ENCODE results near the gene KIFBP. TPM values are rescaled to one million over a fixed set of nuclear protein-coding genes. Genes with fewer than 3 reads are reported as not detected.
"Not testable (repeated sequence)": the region's sequence is repeated elsewhere in the genome, so short reads cannot be mapped to it uniquely, and the experiment has no call there.

The KIFBP gene, protein sequence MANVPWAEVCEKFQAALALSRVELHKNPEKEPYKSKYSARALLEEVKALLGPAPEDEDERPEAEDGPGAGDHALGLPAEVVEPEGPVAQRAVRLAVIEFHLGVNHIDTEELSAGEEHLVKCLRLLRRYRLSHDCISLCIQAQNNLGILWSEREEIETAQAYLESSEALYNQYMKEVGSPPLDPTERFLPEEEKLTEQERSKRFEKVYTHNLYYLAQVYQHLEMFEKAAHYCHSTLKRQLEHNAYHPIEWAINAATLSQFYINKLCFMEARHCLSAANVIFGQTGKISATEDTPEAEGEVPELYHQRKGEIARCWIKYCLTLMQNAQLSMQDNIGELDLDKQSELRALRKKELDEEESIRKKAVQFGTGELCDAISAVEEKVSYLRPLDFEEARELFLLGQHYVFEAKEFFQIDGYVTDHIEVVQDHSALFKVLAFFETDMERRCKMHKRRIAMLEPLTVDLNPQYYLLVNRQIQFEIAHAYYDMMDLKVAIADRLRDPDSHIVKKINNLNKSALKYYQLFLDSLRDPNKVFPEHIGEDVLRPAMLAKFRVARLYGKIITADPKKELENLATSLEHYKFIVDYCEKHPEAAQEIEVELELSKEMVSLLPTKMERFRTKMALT
- 27.7 and 27.8 TPM in 2 replicates for total RNA-seq
- long read RNA-seq, transcript KIF1BP-201 (7 exons, 2,544 nt), result major isoform, 28 of 31 reads
- long read RNA-seq, partial matches to known transcripts, result 1 of 31 reads
- long read RNA-seq, other reads (novel, unspliced or antisense), result 2 of 31 reads

- Mint-ChIP-seq H3K9me3 (no peaks in the 10 kb centered on the region), H3K4me1 (peaks cover 36% of the 10 kb centered on the region), H3K27me3 (ENCODE audit: low read depth) (no peaks in the 10 kb centered on the region), H3K27ac (ENCODE audit: unreplicated experiment) (peak within 1 kb of the TSS; percentile 98), H3K36me3 (ENCODE audit: low read depth) (no peaks in the 10 kb centered on the region), H3K4me3 (peak within 1 kb of the TSS; percentile 96)
- DNase-seq (ENCODE audit: low read depth, low spot score), result peak; percentile 80
- TF ChIP-seq, protein P1, sequence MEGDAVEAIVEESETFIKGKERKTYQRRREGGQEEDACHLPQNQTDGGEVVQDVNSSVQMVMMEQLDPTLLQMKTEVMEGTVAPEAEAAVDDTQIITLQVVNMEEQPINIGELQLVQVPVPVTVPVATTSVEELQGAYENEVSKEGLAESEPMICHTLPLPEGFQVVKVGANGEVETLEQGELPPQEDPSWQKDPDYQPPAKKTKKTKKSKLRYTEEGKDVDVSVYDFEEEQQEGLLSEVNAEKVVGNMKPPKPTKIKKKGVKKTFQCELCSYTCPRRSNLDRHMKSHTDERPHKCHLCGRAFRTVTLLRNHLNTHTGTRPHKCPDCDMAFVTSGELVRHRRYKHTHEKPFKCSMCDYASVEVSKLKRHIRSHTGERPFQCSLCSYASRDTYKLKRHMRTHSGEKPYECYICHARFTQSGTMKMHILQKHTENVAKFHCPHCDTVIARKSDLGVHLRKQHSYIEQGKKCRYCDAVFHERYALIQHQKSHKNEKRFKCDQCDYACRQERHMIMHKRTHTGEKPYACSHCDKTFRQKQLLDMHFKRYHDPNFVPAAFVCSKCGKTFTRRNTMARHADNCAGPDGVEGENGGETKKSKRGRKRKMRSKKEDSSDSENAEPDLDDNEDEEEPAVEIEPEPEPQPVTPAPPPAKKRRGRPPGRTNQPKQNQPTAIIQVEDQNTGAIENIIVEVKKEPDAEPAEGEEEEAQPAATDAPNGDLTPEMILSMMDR (conservative IDR thresholded peaks at IDR 0.05), result peak; percentile 59
Measured at GRCh38 chr10:68988530-68989316, at the start of gene KIFBP. Gene KIFBP, plus strand, starts transcription at chr10:68988803. Its CDS starts 30 bp downstream, at chr10:68988833.

DNA sequence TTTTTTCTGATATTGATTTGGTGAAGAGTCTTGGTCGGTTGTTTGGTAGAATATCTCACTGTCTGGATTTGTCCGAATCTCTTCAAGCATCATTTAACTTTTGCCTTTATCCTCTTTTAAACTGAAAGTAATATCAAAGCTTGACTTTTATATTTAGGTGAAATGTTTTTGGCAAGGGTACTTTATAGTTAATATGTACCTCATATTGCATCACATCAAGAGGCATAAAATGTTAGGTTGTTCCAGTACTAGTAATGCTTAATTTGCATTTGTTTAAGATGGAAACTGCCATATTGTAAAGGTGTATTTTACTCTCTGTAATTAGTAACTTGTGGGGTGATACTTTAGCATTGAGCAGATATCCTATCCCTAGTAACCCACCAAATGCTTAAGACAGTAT is 49.7 kb upstream of the KIFBP start:
- no peaks in the 10 kb centered on the region for H3K4me1 Mint-ChIP-seq
- peaks cover 2% of the 10 kb centered on the region for H3K36me3 Mint-ChIP-seq (ENCODE audit: low read depth)
- TF ChIP-seq, protein P1 (conservative IDR thresholded peaks at IDR 0.05), result no peak
- no peak overlapping the region for H3K27ac Mint-ChIP-seq (ENCODE audit: unreplicated experiment)
- H3K4me3 Mint-ChIP-seq, result no peak overlapping the region
- H3K27me3 Mint-ChIP-seq (ENCODE audit: low read depth), result no peaks in the 10 kb centered on the region
- H3K9me3 Mint-ChIP-seq, result no peaks in the 10 kb centered on the region
- DNase-seq (ENCODE audit: low read depth, low spot score), result no peak

DNA sequence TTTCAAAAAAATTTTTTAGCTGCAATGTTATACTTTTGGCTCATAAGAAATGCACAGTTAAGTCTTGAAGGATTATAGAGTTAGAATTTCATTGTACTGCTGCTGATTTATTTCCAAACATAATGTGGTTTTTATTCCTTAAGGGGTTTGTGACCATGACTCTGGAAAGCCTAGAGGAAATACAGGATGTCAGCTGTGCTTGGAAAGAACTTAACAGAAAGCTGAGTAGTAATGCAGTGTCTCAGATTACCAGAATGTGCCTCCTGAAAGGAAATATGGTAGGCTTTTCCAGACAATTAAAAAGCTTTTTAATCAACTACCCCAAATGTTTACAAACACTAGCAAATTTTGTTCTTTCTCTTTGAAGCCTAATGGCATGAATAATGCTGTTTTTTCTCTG is 47.7 kb upstream of the KIFBP start:
- H3K27me3 Mint-ChIP-seq (ENCODE audit: low read depth); H3K27ac Mint-ChIP-seq (ENCODE audit: unreplicated experiment); H3K36me3 Mint-ChIP-seq (ENCODE audit: low read depth); H3K4me3 Mint-ChIP-seq; DNase-seq (ENCODE audit: low read depth, low spot score); H3K4me1 Mint-ChIP-seq; H3K9me3 Mint-ChIP-seq: not testable (repeated sequence)

- H3K4me3 Mint-ChIP-seq, result no peak overlapping the region
- peaks cover 2% of the 10 kb centered on the region for H3K4me1 Mint-ChIP-seq
- no peak for DNase-seq (ENCODE audit: low read depth, low spot score)
- no peaks in the 10 kb centered on the region for H3K9me3 Mint-ChIP-seq
- H3K27me3 Mint-ChIP-seq (ENCODE audit: low read depth), result no peaks in the 10 kb centered on the region
- TF ChIP-seq, protein P1 (conservative IDR thresholded peaks at IDR 0.05), result no peak
- no peak overlapping the region for H3K27ac Mint-ChIP-seq (ENCODE audit: unreplicated experiment)
- peaks cover 4% of the 10 kb centered on the region for H3K36me3 Mint-ChIP-seq (ENCODE audit: low read depth)
Measured at GRCh38 chr10:68950598-68950997, 38.0 kb upstream of the KIFBP start.

DNA sequence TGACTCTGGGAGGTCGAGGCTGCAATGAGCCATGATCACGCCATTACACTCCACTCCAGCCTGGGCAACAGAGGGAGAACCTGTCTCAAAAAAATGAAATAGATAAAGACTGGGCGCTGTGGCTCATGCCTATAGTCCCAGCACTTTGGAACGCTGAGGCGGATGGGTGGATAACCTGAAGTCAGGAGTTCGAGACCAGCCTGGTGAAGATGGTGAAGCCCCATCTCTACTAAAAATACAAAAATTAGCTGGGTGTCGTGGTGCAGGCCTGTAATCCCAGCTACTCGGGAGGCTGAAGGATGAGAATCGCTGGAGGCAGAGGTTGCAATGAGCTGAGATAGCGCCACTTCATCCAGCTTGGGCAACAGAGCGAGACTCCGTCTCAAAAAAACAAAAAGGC is 33.7 kb upstream of the KIFBP start:
- no peak overlapping the region for H3K27ac Mint-ChIP-seq (ENCODE audit: unreplicated experiment)
- no peaks in the 10 kb centered on the region for H3K9me3 Mint-ChIP-seq
- peaks cover 4% of the 10 kb centered on the region for H3K36me3 Mint-ChIP-seq (ENCODE audit: low read depth)
- TF ChIP-seq, protein P1 (conservative IDR thresholded peaks at IDR 0.05), result no peak
- no peaks in the 10 kb centered on the region for H3K27me3 Mint-ChIP-seq (ENCODE audit: low read depth)
- peaks cover 25% of the 10 kb centered on the region for H3K4me1 Mint-ChIP-seq
- DNase-seq (ENCODE audit: low read depth, low spot score), result no peak
- H3K4me3 Mint-ChIP-seq, result peak overlapping the region; percentile 77

All from neural crest cell (in vitro differentiated cells).